Mucosa of stomach (tissue), 1 donor: ENCODE results near the gene APOLD1.
"Not testable (repeated sequence)": the region's sequence is repeated elsewhere in the genome, so short reads cannot be mapped to it uniquely, and the experiment has no call there.

Source experiments
- H3K27me3 ChIP-seq: one replicate; pipeline ENCODE4 v1.7.0; 2013; ENCODE audit warnings: mild to moderate bottlenecking, low read length; ENCODE audit not compliant: control insufficient read depth, insufficient read depth
- H3K36me3 ChIP-seq: one replicate; pipeline ENCODE4 v1.7.0; 2013; ENCODE audit warnings: low read length; ENCODE audit not compliant: control insufficient read depth, insufficient read depth
- H3K4me1 ChIP-seq: one replicate; pipeline ENCODE4 v1.7.0; 2013; ENCODE audit warnings: mild to moderate bottlenecking, low read length; ENCODE audit not compliant: control insufficient read depth, insufficient read depth
- H3K4me3 ChIP-seq: one replicate; pipeline ENCODE4 v1.7.0; 2013; ENCODE audit warnings: low read length
- H3K9ac ChIP-seq: one replicate; pipeline ENCODE4 v1.7.0; 2013; ENCODE audit warnings: mild to moderate bottlenecking, low read length, moderate library complexity
- H3K9me3 ChIP-seq: one replicate; pipeline ENCODE4 v1.7.0; 2013; ENCODE audit warnings: mild to moderate bottlenecking, low read length, moderate library complexity; ENCODE audit not compliant: control insufficient read depth
- donor health status: Pancreatic carcinoma.

The APOLD1 gene

DNA sequence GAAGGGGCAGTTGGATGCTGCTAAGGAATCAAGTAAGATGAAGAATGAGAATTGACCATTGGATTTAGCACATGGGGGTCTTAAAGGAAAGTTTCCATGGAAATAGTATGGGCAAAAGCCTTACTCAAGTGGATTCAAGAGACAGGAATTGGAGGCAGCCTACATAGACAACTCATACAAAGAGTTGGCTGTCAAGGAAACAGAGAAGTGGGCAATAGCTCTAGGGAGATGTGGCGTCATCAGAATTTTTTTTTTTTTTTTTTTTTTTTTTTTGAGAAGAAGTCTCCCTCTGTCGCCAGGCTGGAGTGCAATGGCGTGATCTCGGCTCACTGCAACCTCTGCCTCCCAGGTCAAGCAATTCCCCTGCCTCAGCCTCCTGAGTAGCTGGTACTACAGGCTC is 16.2 kb downstream of the APOLD1 start:
- H3K9me3 ChIP-seq, H3K9ac ChIP-seq, H3K36me3 ChIP-seq, H3K4me3 ChIP-seq, H3K27me3 ChIP-seq: not testable (repeated sequence)
- H3K4me1 ChIP-seq = peaks cover 42% of the 10 kb centered on the region

DNA sequence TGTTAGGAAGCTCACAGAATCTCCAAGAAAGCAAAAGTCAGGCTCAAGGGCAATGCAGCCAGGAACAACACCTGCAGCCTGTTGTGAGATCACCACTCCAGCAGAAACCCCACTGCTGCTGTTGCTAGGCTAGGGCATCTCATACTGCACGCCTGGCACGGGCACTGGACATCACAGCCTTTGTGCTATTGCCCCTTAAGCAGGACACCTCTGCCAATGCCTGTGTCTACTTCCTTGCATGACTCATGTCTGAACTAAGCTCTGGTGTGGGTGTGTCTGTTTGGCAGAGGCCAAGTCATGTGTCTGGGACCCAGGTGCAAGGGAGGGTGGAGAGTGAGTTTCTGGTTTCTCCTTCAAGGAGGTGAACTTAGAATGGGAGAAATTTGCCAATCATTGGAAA is 17.7 kb downstream of the APOLD1 start:
- H3K4me1 ChIP-seq = peaks cover 48% of the 10 kb centered on the region
- no peak overlapping the region for H3K4me3 ChIP-seq
- H3K36me3 ChIP-seq = no peaks in the 10 kb centered on the region
- H3K27me3 ChIP-seq = no peaks in the 10 kb centered on the region
- H3K9ac ChIP-seq = no peak overlapping the region
- no peaks in the 10 kb centered on the region for H3K9me3 ChIP-seq

DNA sequence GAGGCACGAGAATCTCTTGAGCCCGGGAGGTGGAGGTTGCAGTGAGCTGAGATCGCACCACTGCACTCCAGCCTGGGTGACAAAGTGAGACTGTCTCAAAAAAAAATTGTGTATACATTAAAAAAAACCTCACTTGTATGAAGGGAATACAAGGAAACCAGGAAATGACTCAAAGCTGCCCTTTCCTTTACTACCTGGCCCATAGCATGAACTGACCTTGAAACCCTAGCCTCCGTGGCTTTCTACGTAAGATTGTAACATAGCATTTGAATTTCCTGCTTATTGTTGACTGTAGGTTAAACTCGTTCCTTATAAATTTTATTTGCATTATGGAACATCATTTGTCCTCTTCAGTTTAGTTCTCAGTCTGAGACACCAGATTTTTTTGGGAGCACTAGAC is 18.6 kb downstream of the APOLD1 start:
- no peaks in the 10 kb centered on the region for H3K9me3 ChIP-seq
- no peak overlapping the region for H3K4me3 ChIP-seq
- H3K27me3 ChIP-seq = no peaks in the 10 kb centered on the region
- H3K4me1 ChIP-seq = peaks cover 52% of the 10 kb centered on the region
- no peaks in the 10 kb centered on the region for H3K36me3 ChIP-seq
- peak overlapping the region; percentile 42 for H3K9ac ChIP-seq

DNA sequence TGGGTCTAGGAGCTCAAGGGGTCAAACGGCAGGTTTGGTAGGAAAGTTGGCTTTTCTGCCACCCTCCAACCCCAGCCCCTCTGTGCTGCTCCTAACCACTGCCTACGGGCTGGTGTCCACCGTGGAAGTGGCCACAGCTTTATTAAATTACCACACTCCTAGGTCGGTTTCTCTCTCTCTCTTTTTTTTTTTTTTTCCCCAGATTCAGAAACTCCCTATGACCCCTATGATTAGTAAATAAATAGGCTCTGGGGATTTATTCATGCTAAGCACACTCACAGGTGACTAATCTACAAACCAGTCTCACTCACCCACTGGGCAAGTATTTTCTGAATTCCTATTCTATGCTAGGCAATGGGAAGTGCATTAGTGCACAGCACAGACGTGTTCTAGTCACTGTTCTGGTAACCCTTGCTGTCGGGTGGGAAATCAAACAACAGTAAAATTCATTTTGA is 19.0 kb downstream of the APOLD1 start:
- no peaks in the 10 kb centered on the region for H3K36me3 ChIP-seq
- H3K27me3 ChIP-seq = no peaks in the 10 kb centered on the region
- peak overlapping the region; percentile 42 for H3K9ac ChIP-seq
- H3K9me3 ChIP-seq = no peaks in the 10 kb centered on the region
- no peak overlapping the region for H3K4me3 ChIP-seq
- peaks cover 52% of the 10 kb centered on the region for H3K4me1 ChIP-seq

DNA sequence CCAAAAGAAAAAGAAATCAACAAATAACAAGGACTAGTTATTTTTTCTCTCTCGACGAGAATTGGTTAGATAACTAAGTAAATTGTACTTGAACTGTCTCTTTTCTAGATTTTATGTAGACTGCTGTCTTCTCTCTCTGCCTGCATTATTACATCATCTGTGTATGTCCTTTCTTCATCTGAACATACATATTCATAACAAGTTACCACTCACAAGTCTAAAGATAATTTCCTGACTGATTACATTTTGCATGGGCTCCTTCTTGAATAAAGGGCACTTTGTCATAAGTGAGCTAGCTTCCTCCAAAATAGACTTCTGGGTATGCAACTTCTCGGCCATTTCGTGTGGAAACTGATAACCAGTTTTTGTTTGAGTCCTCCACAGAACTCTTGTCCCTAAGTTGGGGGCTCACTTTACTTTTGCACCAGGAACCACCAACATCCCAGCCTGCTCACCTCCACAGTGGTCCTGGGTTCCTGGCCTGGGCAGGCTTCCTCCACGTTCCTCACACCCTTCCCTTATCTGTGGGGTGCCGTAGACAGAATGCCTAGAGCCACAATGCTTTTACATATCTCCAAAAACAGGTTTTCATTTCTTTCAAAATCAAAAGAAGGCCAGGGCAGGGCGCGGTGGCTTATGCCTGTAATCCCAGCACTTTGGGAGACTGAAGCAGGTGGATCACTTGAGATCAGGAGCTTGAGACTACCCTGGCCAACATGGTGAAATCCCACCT is 21.5 kb downstream of the APOLD1 start:
- peaks cover 51% of the 10 kb centered on the region for H3K4me1 ChIP-seq
- no peaks in the 10 kb centered on the region for H3K9me3 ChIP-seq
- H3K4me3 ChIP-seq = no peak overlapping the region
- no peaks in the 10 kb centered on the region for H3K36me3 ChIP-seq
- H3K9ac ChIP-seq = no peak overlapping the region
- no peaks in the 10 kb centered on the region for H3K27me3 ChIP-seq

DNA sequence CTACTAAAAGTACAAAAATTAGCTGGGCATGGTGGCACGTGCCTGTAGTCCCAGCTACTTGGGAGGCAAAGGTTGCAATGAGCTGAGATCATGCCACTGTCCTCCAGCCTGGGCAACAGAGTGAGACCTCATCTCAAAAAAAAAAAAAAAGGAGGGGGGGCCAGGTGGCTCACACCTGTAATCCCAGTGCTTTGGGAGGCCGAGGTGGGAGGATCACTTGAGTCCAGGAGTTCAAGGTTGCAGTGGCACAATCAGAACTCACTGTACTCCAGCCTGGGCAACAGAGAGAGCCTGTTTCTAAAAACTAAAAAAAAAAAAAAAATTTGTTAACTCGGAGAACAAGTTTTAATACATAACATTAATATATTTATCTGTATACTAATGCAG is 22.1 kb downstream of the APOLD1 start:
- H3K4me3 ChIP-seq, H3K36me3 ChIP-seq, H3K9ac ChIP-seq, H3K27me3 ChIP-seq, H3K9me3 ChIP-seq: not testable (repeated sequence)
- H3K4me1 ChIP-seq = peaks cover 46% of the 10 kb centered on the region

DNA sequence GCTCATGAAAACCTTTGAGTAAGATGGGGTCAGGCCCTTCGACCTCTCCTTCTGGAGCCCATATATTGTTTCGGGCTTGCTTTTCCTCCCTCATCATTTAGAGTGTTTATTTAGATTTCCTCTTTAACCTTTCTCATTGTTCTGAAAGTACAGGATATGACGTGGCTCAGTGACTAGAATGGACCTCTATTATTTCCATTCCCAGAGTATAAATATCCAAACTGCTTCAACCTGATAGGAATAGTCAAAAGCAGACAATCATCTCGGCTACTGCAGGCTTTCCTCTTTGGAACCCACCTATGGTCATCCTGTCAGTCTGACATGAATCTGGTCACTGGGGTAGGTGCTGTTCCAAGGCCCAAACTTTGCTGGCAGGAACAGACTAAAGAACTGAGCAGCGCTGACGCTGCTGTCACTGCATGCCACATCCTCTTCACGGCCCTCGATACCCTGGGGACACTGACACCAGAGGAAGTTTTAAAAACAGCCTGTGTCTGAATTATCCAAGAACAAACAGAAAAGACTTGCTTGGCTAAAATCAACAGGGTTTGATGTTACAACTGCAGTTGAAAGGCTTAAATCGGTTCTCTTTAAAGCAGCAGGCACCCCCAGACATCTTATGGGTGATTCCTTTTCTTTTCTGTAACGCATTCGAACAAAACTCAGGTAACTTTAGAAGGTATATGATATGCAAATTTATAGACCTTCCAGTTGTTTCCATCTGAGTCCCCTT is 22.7 kb downstream of the APOLD1 start:
- Histone ChIP-seq H3K9me3 (no peaks in the 10 kb centered on the region), H3K27me3 (no peaks in the 10 kb centered on the region), H3K4me3 (no peak overlapping the region), H3K36me3 (no peaks in the 10 kb centered on the region), H3K4me1 (peaks cover 44% of the 10 kb centered on the region), H3K9ac (no peak overlapping the region)

DNA sequence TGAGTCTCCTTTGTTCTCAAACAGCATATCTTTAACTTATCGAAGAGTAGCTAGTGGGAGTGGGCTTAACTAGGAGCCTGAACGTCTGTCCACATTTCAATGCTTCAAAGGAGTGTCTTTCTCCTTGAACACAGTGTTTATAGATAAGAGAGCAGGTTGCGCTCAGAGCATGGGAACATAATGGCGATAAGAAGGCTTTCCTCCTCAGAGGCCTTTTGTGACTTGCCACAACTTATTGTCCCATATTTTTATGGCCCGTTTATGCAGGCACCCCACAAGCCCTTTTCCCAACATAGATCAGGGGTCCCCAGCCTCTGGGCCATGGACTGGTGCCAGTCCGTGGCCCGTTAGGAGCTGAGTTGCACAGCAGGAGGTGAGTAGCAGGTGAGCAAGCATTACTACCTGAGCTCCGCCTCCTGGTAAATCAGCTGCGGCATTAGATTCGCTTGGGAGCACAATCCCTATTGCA is 25.1 kb downstream of the APOLD1 start:
- Histone ChIP-seq H3K9ac (peak overlapping the region; percentile 9), H3K4me1 (peaks cover 37% of the 10 kb centered on the region)

DNA sequence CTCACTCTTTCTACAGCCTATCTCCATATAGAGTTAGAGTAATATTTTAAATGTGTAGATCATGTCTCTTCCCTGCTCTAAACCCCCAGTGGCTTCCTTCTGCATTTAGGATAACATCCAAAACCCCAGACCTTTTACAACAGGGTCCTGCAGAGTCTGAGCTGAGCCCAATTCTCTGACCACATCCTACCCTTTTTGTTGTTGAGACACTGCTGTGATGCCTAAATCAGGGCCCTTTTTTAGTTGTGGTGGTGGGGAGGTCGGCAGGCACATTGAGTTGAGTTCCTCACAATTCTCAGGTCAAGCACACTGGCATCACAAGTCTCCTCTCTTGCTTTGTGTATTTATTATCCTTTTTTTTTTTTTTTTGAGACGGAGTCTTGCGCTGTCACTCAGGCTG is 25.9 kb downstream of the APOLD1 start:
- H3K9ac ChIP-seq = no peak overlapping the region
- no peak overlapping the region for H3K4me3 ChIP-seq
- no peaks in the 10 kb centered on the region for H3K9me3 ChIP-seq
- H3K4me1 ChIP-seq = peaks cover 37% of the 10 kb centered on the region
- H3K27me3 ChIP-seq = no peaks in the 10 kb centered on the region
- no peaks in the 10 kb centered on the region for H3K36me3 ChIP-seq

More for the DNA sequence above, 25.1 kb downstream of the APOLD1 start:
- Histone ChIP-seq H3K4me3 (no peak overlapping the region), H3K27me3 (no peaks in the 10 kb centered on the region), H3K36me3 (no peaks in the 10 kb centered on the region), H3K9me3 (no peaks in the 10 kb centered on the region)

DNA sequence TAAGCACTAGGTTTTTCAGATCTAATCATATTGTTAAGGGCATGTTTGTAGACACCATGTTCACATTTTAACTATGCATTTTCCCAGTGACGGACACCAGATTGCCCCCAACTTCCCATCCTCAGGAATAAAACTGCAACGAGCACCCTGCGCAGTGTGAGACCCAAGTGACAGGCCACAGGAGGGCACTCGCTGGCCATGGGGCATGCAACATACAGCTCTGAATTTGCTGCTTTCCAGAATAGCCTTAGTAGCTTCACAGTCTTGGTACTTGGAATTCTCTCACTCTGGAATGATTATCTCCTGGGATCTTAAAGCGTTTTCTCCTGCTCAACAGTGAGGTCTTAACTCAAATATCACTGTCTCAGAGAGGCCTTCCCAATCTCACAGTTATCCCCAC is 26.7 kb downstream of the APOLD1 start:
- Histone ChIP-seq H3K4me1 (peaks cover 35% of the 10 kb centered on the region), H3K4me3 (no peak overlapping the region), H3K9ac (no peak overlapping the region), H3K9me3 (no peaks in the 10 kb centered on the region), H3K27me3 (no peaks in the 10 kb centered on the region), H3K36me3 (no peaks in the 10 kb centered on the region)

DNA sequence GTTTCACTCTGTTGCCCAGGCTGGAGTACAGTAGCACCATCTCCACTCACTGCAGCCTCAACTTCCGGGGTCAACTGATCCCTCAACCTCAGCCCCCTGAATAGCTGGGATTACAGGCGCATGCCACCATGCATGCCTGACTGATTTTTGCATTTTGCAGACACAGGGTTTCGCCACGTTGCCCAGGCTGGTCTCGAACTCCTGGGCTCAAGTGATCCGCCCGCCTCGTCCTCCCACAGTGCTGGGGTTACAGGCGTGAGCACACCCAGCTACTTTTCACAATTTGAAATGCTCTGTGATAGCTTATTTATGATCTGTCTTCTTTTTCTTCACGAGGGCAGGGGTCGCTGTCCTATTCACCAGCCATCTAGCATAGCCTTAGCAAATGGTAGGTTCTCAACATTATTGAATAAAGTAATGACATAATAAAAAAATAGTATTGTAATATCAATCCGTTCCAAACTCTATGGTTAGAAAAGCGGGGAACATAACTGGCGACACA is 27.2 kb downstream of the APOLD1 start:
- no peaks in the 10 kb centered on the region for H3K36me3 ChIP-seq
- peaks cover 31% of the 10 kb centered on the region for H3K4me1 ChIP-seq
- no peaks in the 10 kb centered on the region for H3K9me3 ChIP-seq
- no peak overlapping the region for H3K9ac ChIP-seq
- no peaks in the 10 kb centered on the region for H3K27me3 ChIP-seq
- no peak overlapping the region for H3K4me3 ChIP-seq
